HEK293T (cell line): Measurements from ENCODE around the gene CUX1.

Experiments
- ARNT ChIP-seq: fragments of 450-650 bp; IDR thresholded peaks from 2 replicates; pipeline ENCODE4 v1.6.1; 2017; ENCODE audit warnings: mild to moderate bottlenecking
- BHLHE40 ChIP-seq: fragments of 450-650 bp; IDR thresholded peaks from 2 replicates; pipeline ENCODE4 v1.6.1; 2016; ENCODE audit warnings: mild to moderate bottlenecking, moderate library complexity, borderline replicate concordance
- CTBP1 ChIP-seq: fragments of 450-650 bp; IDR thresholded peaks from 2 replicates; pipeline ENCODE4 v1.6.1; 2016; ENCODE audit warnings: borderline replicate concordance
- FOXK2 ChIP-seq: fragments of 450-650 bp; IDR thresholded peaks from 2 replicates; pipeline ENCODE4 v1.6.1; 2016; ENCODE audit warnings: mild to moderate bottlenecking
- FOXM1 ChIP-seq: fragments of 450-650 bp; IDR thresholded peaks from 2 replicates; pipeline ENCODE4 v1.6.1; 2017; ENCODE audit warnings: mild to moderate bottlenecking, borderline replicate concordance
- HDGF ChIP-seq: fragments of 450-650 bp; IDR thresholded peaks from 2 replicates; pipeline ENCODE4 v1.6.1; 2017; ENCODE audit warnings: antibody characterized with exemption, borderline replicate concordance
- SP1 ChIP-seq: fragments of 450-650 bp; IDR thresholded peaks from 2 replicates; pipeline ENCODE4 v1.6.1; 2017
- ZNF384 ChIP-seq: fragments of 450-650 bp; IDR thresholded peaks from 2 replicates; pipeline ENCODE4 v1.6.1; 2016
- TF ChIP-seq, protein P1 (sequence below): fragments of 450-650 bp; IDR thresholded peaks from 2 replicates; pipeline ENCODE4 v1.6.1; 2016

DNA sequence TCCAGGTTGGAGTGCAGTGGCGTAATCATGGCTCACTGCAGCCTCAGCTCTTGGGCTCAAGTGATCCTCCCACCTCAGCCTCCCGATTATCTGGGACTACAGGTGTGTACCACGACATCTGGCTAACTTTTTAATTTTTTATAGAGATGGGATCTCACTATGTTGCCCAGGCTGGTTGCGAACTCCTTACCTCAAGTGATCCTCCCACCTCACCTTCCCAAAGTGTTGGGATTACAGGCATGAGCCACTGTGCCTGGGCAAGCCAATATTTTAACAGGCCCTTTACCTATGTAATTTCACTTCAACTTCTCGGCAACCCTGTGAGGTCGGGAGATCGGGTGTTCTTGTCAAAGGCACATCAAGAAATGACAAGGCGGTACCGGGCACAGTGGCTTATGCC is 146.3 kb downstream of the CUX1 start:
- TF ChIP-seq ARNT (no peak), FOXK2 (no peak), SP1 (no peak), FOXM1 (no peak), ZNF384 (no peak), HDGF (no peak), CTBP1 (no peak), BHLHE40 (no peak)
- TF ChIP-seq, protein P1, sequence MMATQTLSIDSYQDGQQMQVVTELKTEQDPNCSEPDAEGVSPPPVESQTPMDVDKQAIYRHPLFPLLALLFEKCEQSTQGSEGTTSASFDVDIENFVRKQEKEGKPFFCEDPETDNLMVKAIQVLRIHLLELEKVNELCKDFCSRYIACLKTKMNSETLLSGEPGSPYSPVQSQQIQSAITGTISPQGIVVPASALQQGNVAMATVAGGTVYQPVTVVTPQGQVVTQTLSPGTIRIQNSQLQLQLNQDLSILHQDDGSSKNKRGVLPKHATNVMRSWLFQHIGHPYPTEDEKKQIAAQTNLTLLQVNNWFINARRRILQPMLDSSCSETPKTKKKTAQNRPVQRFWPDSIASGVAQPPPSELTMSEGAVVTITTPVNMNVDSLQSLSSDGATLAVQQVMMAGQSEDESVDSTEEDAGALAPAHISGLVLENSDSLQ, result no peak
